GM18951 (cell line): Measurements from ENCODE around the gene SMIM8.
"Not testable (repeated sequence)": the region's sequence is repeated elsewhere in the genome, so short reads cannot be mapped to it uniquely, and the experiment has no call there.

ENCODE experiments used
- POLR2A ChIP-seq: IDR thresholded peaks from 4 replicates; pipeline ENCODE4 v1.6.1; 2011; ENCODE audit warnings: mild to moderate bottlenecking; ENCODE audit not compliant: insufficient read length, insufficient read depth; ENCODE audit errors: extremely low read depth
- in situ Hi-C: fragments of 300-500 bp; cut with MboI; formaldehyde crosslinking; loops from one replicate; pipeline ENCODE4 v1.12.0; 2022; ENCODE audit warnings: low sequenced_read_pairs, mixed read lengths, inconsistent platforms; ENCODE audit not compliant: unreplicated experiment

Gene SMIM8, protein sequence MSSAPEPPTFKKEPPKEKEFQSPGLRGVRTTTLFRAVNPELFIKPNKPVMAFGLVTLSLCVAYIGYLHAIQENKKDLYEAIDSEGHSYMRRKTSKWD

GRCh38 chr6:87322304-87323212, at the start of gene SMIM8:
TSS of gene SMIM8 (plus strand) at chr6:87322588. CDS start at chr6:87337032, 14,444 bp downstream.
- in situ Hi-C loops, result no loop called here
- TF ChIP-seq POLR2A, result peak; percentile 89

GRCh38 chr6:87274660-87275274, 47.6 kb upstream of the SMIM8 start:
- no peak for TF ChIP-seq POLR2A
- in situ Hi-C loops, result no loop called here

DNA sequence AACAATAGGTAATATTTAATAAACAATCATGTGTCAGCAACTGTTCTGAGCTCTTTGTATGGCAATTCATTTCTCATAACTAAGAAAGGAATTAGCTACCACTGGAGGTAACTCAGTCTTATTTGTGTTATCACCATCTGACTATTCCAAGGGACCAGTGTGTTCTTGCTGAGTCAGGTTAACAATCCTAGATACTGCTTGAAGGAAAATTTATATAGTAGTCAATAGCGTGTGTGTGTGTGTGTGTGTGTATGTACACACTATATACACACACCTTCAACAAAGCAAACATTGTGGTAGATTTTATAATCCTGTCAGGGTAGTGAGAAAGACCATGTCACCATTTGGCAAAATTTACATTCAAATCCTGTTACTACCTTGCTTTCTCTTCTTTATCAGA, 45.8 kb upstream of the SMIM8 start:
- TF ChIP-seq POLR2A, result no peak
- in situ Hi-C loops, result no loop called here

GRCh38 chr6:87277123-87277522, 45.3 kb upstream of the SMIM8 start:
- in situ Hi-C loops, result no loop called here
- TF ChIP-seq POLR2A, result no peak

DNA sequence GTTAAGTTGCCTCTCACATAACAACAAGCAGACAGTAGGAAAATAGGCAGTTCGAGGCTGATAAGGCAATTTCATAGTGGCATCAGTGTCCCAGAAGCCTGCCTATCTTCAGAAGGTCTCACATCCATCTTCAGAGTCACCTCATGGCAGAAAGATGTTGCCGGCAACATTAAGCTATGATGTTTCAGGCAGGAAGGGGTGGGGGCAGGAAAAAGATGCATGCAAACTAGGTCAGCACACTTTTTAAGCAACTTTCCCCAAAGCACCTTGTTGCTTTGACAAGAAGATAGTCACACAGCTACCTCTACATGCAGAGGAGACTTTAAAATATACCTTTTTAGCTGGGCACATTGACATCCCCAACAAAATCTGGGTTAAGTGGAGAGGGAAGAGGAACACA, 43.2 kb upstream of the SMIM8 start:
- in situ Hi-C loops, result no loop called here
- no peak for TF ChIP-seq POLR2A

DNA sequence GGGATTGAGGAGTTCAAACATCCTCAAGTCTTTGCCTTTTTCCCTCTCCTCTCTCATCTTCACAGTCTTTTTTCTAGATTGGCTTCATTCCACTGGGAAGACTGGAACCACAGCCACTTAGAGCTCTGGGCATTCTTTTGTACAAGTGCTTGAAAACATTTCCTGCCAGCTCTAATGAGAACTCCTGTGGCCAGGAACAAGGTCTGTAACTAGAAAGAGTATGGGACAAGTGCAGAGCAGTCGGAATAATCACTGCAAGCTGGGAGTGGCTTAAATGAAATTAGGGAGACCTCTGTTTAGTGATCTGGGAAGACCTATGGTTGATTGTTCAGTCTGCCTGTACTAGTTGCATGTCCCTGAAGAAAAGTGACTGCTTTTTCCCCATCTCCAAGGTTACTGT, 41.0 kb upstream of the SMIM8 start:
- no peak for TF ChIP-seq POLR2A
- in situ Hi-C loops, result no loop called here

- TF ChIP-seq POLR2A, result no peak
- in situ Hi-C loops, result no loop called here
These were observed 39.6 kb upstream of the SMIM8 start for GRCh38 chr6:87282743-87283142.

DNA sequence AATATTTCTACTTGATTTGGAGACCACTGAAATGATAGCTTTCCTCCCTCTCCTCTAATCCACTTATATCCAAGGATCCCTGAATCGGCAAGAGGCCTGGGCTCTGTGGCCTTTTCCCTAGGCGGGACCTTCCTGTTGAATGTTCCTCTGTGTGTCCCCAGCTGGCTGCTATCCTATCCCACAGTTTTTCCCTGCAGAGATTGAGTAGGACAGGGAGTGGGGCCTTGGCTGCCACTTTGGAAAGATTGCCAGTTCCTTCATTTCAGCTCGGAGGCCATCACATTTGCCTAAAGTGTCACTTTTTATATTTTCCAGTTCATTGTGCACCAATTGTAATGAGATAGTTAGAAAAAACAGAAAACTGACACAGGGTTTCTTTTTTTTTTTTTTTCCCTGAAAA, 38.9 kb upstream of the SMIM8 start:
- in situ Hi-C loops, result no loop called here
- no peak for TF ChIP-seq POLR2A

DNA sequence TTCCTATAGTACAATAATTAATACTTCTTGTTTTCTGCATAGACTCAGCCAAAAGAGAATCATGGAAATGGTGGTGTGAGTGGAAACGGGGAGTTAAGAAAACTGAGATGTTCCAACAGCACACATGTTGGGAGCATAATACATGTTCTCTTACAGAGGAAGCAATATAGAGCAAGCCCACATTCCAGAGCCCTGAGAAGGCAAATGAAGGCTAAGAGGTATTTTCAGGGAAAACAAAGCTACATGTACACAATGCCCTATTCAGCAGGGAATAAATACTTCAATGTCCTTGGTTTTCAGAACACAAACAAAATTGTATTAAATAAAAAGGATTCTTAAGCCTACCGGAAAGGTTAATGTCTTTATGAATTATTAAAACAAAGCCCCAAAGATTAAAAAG, 35.1 kb upstream of the SMIM8 start:
- in situ Hi-C loops, result no loop called here
- TF ChIP-seq POLR2A, result no peak

GRCh38 chr6:87289571-87289970, 32.8 kb upstream of the SMIM8 start:
- no peak for TF ChIP-seq POLR2A
- in situ Hi-C loops, result no loop called here

GRCh38 chr6:87291883-87292282, 30.5 kb upstream of the SMIM8 start:
- no peak for TF ChIP-seq POLR2A
- in situ Hi-C loops, result no loop called here

DNA sequence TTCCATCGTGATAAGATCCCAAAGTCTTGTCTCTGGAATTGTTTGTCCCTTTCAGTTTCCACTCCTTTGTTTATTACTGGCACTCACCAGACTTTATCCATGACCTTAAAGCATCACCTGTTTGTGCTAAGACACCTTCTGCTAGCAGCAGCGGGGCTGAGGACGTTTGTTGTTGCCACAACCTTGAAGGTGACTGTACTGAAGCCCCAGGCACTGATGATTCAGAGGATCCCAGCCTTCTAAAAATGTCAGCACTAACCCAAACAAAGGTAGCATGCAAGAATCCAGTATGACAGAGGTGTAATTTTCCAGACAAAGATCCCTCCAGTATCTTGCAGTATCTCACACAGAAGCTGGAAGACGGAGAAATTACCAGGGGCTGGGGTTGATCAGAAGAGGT, 28.9 kb upstream of the SMIM8 start:
- in situ Hi-C loops, result no loop called here
- TF ChIP-seq POLR2A, result no peak

DNA sequence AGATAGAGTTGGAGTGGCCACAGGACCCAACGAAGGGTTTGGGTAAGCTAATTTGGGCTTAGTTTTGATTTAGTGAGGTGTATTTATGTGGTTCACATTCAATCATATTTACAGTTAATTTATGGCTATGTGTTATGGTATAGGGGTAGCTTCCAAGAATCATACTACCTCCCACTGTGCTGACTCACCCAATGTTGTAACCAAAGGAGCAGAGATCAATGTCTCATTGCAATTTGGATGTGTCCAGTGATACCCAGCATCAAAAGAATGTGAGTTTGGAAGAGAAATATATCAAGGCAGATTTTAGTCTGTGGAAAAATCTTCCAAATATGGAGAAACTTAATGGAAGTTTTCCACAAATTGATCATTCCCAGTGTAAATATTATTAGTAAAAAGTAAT, 25.3 kb upstream of the SMIM8 start:
- TF ChIP-seq POLR2A, result no peak
- in situ Hi-C loops, result no loop called here

GRCh38 chr6:87301277-87301676, 21.1 kb upstream of the SMIM8 start:
- in situ Hi-C loops, result not testable (repeated sequence)
